HG02642 (cell line): ENCODE measurements around the gene SGCE.

Experiments used
- ATAC-seq: cut with Tn5 transposase; IDR thresholded peaks from one replicate; pipeline ENCODE4 v1.9.1; 2021; ENCODE audit warnings: mild to moderate bottlenecking; ENCODE audit not compliant: unreplicated experiment, poor library complexity

The SGCE gene

GRCh38 chr7:94632338-94633013 lies 23.5 kb downstream of the SGCE start:
- no peak for ATAC-seq

GRCh38 chr7:94630855-94631254 lies 25.1 kb downstream of the SGCE start:
- no peak for ATAC-seq

DNA sequence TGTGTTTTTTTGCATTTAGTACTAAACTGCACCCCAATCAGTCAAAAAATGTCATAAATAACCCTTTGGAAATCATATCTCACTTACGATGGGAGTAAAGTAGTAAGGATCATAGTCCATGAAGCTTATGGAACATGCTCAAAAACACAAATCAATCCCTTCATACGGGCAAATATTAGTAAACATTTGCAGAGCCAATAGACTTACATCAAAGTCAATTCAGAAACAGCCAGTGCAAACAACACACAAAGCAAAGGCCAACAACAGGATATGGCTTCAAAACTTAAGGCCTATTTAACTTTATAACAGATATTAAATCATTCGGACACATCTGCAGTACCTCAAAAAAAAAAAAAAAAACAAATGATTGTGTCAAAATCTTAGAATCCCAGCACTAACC lies 32.1 kb downstream of the SGCE start:
- no peak for ATAC-seq

DNA sequence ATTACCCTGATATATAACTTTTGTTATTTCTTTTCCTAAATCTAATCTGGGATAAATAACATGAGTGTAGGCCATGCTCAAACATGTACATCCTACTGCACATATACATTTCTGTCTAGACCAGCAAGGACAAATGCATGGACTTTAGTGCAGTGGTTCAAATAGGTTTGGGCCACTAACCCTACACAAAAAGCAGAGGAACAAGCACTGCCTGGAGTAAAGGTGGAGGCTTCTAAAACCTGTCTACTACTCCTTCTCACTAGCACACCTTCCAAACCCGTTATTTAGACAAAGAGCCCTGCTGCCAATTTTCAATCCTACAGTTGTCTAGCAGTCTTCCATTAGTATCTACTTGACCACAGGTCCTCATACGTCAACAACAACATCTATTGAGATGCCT lies 34.8 kb downstream of the SGCE start:
- ATAC-seq = no peak

DNA sequence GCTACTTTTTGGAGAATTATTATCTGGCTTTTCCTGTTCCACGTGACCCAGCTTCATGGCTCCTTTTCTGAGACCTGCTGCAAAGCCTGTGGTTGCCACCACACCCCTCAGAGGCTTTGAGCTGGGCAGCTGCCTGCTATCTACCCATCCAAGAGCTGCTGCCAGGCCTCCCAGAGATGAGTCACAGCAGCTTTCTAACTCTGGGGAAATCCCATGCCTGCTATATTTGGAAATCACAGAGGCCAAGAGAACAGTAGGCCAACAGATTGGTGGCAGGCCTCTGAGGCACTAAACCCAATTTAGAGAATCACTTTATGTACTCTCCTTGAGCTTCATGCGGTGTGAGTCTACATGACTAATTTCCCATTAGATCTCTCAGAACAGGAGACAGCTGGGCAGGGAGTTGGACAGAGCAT lies 35.2 kb downstream of the SGCE start:
- peak; percentile 99 for ATAC-seq

DNA sequence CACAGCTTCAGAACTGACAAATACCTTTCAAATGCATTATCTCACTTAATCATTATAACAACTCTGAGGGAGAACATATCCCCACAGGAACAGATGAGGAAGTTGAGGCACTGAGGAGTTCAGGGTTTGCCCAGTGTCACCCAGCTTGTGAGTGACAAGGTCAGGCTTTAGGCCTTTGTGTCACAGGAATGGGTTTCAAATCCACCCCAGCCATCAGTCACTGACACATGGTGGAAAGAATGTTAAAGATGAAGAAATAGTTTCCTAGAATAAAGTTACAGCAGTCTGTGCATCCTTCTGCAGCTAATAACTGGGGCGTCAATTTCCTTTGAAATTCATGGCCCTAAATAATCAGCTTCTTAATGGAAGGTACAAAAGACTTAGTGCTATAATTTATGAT lies 37.8 kb downstream of the SGCE start:
- ATAC-seq = no peak

DNA sequence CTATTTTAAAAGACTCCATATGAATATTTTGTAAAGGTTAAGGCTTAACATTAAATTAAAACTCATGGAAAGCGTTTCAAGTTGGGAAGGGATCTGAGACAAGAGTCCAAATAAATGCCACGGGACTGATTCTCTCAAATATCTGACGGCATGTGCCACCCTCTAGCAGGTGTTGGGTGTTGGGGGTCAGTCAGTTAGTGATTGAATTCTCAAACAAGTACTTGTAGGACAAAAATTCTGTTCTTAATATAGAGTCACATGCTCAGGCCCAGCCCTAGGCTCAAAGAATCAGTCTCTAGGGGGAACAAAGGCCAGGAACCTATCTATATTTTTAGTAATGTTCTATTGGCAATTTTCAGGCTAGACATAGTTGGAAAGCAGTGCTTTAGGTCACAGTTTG lies 39.1 kb downstream of the SGCE start:
- no peak for ATAC-seq

DNA sequence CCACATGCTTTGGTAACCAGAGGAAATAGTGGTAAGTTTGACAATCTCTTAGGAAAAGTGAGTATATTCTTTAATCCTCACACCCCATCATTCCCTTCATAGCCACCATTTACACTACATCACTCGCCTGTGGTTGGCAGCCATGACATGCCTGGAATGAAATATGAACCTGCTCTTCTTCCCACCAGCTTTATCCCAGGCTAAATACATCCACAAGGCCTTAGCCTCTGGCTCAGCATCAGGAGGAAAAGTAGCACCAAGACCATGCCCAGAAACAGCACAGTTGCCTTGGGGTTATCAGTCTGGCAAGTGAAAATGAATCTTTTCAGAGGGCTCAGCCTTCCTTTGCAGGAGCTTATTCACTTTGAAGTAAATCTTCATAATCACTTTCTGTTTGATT lies 40.3 kb downstream of the SGCE start:
- ATAC-seq = no peak

DNA sequence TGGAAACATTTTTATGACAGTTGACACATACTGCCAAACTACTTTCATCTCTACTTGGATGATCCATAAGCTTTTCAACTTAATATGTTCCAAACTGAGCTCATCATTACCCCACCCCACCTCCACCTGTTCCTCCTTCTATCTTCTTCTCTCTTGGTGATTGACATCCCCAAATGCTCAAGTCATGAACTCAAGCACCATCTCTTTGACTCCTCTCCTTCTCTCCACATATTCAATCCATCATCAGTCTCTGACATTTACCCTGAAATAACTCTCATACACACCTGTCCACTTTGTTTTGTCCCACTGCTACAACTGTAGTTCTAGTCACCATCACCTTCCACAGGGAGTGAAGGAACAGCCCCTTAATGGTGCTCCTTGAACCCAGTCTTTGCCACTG lies 43.3 kb downstream of the SGCE start:
- ATAC-seq = no peak

DNA sequence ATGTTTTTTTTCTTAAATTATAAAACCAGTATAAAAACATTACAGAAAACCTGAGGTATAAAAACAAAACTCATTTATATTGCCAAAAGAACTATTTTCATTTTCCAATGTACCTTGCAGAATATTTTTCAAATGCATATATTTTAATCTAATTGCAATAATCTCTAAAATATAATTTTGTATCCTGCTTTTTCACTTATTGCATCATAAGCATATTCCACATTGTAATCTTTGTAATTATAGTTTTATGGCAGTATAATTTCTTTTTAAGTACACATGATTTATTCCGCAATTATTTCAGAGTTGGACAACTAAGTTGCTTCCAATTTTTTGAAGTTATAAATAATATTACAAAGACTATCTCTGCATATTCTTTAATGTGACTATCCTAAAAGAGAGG lies 43.7 kb downstream of the SGCE start:
- ATAC-seq = no peak

- no peak for ATAC-seq
Measured at GRCh38 chr7:94609561-94609960, 46.4 kb downstream of the SGCE start.

- ATAC-seq = no peak
Measured at GRCh38 chr7:94605031-94605430, 50.9 kb downstream of the SGCE start.

- no peak for ATAC-seq
Measured at GRCh38 chr7:94602181-94602580, 53.8 kb downstream of the SGCE start.

GRCh38 chr7:94600267-94600666 lies 55.7 kb downstream of the SGCE start:
- no peak for ATAC-seq

DNA sequence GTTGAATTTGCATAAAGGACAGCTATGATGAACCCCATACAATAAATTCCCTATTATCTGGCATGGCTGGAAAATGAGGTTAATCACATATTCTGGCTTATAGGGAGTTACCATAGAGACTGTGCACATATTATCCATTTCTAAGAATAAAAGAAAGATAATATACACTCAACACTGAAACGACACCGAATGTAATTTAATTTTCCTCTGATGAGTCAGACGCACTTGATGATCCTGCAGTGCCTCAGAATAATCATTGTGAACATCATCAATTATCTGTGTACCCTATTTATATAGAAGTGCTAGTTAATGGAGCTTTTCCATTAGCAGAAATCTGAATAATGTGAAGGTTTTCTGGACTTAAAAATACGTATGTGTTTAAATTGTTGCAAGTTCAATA lies 60.2 kb downstream of the SGCE start:
- ATAC-seq = no peak

- ATAC-seq = no peak
Measured at GRCh38 chr7:94594882-94595281, 61.1 kb downstream of the SGCE start.

- ATAC-seq = peak; percentile 61
Measured at GRCh38 chr7:94591176-94591575, 64.8 kb downstream of the SGCE start.

DNA sequence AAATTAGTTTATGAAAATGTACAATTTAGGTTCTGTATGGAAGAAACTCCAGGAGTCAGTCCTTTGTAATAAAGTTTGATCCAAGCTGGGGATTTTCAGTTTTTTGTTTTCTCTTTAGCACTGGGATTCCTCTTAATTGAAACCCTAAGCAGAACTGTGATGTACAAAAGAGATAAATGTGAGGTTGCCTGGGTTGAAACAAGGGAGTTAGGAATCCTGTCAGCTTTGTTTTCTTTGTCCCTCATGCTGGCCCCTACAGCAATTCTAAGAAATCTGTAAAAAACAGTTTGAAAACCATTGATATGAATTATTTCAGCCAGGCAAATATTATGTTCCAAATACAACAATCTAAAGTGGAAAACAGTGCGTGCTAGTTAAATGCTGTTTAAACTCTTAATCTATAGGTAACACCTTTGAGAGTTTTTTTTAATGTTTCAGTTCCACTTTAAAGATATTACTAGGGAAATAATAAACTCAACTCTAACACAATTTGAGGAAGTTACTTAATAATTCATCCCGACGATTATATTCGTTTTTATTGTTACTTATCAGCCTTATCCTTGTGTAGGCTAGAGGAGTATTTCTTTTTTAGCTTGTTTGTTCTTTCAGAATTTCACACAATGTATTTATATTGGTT lies 65.3 kb downstream of the SGCE start:
- no peak for ATAC-seq

- no peak for ATAC-seq
Measured at GRCh38 chr7:94588075-94588474, 67.9 kb downstream of the SGCE start.

GRCh38 chr7:94584113-94584512 lies 71.8 kb downstream of the SGCE start:
- no peak for ATAC-seq

DNA sequence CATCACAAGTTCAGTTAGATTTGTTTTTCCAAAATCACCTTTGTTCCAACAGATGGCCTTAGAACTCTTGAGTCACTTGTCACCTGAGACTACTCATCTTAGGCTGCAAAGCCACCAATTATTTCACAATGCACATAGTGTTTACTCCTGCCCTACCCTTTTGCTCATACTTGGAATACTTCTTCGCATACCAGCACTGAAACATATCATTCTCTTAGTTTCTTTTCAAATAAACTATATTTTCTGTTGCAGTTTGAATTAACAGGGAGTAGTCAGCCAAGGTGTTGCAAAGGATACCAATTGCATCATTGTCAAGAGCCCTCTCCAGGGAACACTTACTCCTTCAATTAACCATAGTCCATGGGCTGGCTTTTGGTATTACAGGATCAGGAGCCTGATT lies 75.3 kb downstream of the SGCE start:
- ATAC-seq = no peak

DNA sequence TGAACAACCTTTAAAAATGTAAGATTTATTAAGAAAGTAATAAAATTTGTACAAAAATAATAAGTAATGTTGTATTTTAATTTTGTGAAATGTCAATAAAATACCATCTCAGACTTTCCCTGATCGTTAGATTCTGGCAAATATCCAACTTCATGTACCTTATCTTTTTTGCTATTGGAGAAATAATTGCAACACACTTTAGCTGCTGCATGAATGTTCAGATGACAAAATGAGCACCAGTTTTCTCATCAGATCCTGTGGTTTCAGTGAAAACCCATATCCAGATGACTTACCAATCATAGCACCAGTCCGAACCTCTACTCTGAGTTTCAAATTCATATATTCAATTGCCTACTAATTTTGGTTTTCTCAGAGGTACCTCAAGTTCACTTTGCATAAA lies 76.5 kb downstream of the SGCE start:
- no peak for ATAC-seq
